Activated T-cell treated with anti-CD3 and anti-CD28 coated beads for 48 hours (primary cell): ENCODE data around the gene GOLGA6A.
"Not testable (repeated sequence)": the region's sequence is repeated elsewhere in the genome, so short reads cannot be mapped to it uniquely, and the experiment has no call there.

ENCODE experiments used
- DNase-seq: peaks from one replicate; pipeline ENCODE4 v3.0.0-alpha.2; 2020; ENCODE audit warnings: low read depth

Gene GOLGA6A

DNA sequence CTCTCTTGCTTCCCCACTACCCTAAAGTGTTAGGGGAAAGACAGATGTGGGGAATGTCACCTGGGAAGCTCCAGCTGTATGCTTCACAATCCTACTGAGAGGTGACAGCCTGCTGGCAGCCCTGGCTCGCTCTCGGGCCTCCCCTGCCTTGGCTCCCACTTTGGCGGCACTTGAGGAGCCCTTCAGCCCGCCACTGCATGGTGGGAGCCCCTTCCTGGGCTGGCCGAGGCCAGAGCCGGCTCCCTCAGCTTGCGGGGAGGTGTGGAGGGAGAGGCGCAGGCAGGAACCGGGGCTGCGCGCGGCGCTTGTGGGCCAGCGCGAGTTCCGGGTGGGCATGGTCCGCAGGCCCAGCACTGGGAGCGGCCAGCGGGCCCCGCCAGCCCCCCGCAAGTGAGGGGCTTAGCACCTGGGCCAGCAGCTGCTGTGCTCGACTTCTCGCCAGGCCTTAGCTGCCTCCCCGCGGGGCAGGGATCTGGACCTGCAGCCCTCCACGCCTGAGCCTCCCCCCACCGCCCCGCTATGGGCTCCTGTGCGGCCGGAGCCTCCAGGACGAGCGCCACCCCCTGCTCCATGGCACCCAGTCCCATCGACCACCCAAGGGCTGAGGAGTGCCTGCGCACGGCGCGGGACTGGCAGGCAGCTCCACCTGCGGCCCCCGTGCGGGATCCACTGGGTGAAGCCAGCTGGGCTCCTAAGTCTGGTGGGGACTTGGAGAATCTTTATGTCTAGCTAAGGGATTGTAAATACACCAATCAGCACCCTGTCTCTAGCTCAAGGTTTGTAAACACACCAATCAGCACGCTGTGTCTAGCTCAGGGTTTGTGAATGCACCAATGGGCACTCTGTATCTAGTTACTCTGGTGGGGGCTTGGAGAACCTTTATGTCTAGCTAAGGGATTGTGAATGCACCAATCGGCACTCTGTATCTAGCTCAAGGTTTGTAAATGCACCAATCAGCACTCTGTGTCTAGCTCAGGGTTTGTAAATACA, 29.8 kb downstream of the GOLGA6A start:
- DNase-seq = not testable (repeated sequence)

DNA sequence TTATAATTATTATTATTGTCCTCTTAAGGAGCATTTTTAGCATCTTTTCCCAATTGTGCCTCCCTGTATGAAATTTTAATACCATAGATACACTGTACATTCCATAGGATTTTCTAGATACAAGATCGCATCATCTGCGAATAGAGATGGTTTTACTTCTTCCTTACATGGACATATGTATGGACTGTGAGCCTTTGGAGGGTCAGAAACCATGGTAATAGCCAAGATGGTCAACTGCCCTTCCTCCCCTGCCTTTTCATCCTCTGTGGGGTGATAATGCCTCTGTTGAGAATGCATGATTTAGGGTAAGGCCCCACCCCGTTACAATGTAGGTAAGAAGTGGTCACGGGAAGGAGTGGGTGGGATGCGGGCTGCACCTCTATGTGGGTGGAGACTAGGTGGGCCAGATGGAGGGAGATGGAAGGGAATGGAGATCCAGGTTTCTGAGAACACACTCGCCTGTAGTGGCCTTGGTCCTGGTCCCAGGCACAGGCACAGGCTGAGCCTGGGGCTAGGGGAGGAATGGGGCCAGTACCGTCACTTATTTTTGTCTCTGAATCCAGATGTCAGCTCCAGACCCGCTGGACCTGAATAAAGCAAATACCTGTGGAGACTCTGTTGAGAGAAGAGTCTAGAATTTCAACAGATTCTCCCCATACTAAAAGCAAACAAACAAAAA, 31.7 kb downstream of the GOLGA6A start:
- no peak for DNase-seq

DNA sequence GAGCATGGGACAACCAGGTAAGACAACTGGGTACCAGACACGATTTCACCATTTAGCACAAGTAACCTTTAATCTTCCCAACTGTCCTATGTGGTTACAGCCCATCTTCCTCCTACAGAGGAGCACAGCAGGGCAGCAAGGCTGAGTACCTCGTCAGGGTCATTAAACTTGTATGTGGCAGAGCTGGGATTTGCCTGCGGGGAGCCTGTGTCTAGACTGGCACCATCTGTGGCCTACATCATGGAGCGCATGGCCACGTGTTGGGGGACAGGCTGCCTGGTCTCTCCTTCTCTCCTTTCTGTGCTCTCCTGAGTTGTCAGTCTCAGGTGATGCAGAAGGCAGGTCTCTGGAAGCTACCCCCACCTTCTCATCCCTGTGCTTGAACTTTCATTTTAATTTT, 32.2 kb downstream of the GOLGA6A start:
- no peak for DNase-seq

DNA sequence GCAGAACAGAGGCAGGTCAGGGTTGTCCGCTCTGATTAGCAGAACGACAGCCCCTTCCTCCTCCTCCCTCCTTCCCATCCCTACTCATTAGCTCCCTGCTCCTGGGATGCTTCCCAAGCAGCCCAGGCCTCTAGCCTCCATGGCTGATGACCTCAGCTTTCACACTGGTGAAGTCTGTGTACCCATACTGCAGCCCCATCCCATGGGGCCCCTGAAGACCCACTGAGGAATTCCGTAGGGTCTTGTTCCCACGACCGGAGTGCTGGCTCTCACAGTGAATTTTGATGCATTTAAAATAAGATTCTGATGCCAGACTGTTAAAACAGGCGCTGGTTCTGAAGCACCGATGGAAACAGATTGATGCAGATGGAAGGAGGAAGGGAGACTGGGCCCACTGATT, 36.1 kb downstream of the GOLGA6A start:
- no peak for DNase-seq

GRCh38 chr15:74045636-74046274, 36.6 kb downstream of the GOLGA6A start:
- no peak for DNase-seq

DNA sequence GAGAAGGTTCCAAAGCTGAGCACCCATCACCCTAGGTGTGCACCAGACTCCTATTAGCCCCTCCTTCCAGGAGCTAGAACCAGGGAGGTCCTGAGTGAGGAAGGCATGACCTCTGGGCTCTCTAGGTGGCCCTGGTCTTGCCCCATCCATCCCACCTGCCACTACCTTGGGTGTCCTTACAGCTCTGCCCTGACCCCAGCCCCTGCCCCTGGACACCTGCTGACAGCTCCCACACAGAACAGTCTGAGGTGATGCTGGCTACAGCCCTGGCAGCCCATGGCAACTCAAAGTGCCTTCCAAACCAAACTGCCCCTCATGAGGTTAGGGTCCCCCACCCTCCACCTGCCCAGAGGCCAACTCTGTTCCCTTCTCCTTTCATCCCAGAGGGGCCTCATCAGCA, 37.2 kb downstream of the GOLGA6A start:
- no peak for DNase-seq

DNA sequence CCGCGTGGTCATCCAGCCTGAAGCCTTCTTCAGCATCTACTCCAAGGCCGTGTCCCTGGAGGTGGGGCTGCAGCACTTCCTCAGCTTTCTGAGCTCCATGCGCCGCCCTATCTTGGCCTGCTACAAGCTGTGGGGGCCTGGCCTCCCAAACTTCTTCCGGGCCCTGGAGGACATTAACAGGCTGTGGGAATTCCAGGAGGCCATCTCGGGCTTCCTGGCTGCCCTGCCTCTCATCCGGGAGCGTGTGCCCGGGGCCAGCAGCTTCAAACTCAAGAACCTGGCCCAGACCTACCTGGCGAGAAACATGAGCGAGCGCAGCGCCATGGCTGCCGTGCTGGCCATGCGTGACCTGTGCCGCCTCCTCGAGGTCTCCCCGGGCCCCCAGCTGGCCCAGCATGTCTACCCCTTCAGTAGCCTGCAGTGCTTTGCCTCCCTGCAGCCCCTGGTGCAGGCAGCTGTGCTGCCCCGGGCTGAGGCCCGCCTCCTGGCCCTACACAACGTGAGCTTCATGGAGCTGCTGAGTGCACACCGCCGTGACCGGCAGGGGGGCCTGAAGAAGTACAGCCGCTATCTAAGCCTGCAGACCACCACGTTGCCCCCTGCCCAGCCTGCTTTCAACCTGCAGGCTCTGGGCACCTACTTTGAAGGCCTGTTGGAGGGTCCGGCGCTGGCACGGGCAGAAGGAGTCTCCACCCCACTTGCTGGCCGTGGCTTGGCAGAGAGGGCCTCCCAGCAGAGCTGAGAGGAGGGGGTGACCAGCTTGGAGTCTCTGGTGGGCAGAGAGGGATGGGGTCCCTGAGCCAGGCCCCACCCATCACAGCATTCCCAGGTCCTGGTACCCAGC, 37.9 kb downstream of the GOLGA6A start:
- no peak for DNase-seq

GRCh38 chr15:74043425-74044266, 38.7 kb downstream of the GOLGA6A start:
- DNase-seq = no peak

DNA sequence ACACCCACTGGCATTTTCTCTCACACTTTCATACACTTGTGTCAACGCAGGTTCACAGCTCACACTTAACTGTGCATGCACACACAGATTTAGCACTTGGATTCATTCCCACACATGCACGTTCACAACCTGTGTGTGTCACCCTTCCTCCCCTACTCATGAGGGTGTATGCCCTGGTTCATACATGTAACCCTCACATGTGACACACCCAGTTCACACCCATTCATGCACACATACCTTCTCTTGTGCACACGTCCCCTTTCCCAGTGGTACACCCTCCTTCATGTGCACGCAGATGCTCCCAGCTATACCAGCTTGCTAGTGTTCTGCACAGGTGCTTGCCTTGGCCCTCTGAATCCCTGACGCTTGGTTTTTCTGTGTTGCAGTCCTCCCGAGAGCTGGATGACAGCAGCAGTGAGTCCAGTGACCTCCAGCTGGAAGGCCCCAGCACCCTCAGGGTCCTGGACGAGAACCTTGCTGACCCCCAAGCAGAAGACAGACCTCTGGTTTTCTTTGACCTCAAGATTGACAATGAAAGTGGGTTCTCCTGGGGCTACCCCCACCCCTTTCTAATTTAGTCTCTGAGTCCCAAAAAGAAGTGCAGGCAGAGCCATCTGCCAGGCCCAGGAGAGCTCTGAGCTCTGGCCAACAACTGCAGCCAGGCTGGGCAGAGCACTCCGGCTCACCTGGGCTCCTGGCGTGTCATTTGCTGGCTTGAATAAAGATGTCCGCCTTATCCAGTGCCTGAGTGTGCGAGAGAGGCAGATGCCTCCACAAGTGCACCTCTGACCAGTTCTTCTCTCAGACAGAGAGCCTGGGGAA, 39.5 kb downstream of the GOLGA6A start:
- no peak for DNase-seq

DNA sequence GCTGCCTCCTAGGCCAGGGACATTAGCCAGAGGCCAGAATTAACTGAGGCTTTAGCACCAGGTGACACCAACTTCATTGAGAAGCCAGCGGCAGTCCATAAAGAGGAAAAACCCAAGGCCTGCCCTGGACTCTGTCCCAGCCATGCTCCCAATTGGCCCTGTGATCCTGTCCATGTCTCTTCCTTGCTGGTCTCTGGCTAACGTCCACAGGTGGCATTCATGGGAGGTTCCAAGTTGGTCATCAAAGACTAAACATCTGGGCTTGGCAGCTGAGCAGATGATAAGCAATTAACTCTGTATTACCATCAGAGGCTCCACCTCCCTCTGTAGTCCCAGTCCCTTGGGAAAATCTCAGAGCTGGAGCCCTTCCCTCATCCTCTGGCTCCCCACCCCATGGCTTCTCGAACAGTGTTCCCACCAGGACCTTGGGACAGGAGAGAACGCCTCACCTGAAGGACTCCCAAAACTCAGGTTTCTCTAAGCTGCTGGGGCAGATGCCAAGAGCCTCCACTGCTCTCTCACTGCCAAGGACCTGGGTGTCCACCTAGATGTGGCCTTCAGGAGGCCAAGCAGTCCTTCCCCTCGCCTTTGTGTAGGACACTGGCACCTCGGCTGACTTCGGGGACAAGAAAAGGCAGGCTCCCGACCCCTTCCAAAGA, 40.4 kb downstream of the GOLGA6A start:
- no peak for DNase-seq

- no peak for DNase-seq
Observed at GRCh38 chr15:74041311-74041756, 41.0 kb downstream of the GOLGA6A start.

- DNase-seq = no peak
Observed at GRCh38 chr15:74040109-74040850, 42.1 kb downstream of the GOLGA6A start.

- DNase-seq = no peak
Observed at GRCh38 chr15:74039656-74040010, 42.7 kb downstream of the GOLGA6A start.

GRCh38 chr15:74038707-74039655, 43.4 kb downstream of the GOLGA6A start:
- DNase-seq = no peak

DNA sequence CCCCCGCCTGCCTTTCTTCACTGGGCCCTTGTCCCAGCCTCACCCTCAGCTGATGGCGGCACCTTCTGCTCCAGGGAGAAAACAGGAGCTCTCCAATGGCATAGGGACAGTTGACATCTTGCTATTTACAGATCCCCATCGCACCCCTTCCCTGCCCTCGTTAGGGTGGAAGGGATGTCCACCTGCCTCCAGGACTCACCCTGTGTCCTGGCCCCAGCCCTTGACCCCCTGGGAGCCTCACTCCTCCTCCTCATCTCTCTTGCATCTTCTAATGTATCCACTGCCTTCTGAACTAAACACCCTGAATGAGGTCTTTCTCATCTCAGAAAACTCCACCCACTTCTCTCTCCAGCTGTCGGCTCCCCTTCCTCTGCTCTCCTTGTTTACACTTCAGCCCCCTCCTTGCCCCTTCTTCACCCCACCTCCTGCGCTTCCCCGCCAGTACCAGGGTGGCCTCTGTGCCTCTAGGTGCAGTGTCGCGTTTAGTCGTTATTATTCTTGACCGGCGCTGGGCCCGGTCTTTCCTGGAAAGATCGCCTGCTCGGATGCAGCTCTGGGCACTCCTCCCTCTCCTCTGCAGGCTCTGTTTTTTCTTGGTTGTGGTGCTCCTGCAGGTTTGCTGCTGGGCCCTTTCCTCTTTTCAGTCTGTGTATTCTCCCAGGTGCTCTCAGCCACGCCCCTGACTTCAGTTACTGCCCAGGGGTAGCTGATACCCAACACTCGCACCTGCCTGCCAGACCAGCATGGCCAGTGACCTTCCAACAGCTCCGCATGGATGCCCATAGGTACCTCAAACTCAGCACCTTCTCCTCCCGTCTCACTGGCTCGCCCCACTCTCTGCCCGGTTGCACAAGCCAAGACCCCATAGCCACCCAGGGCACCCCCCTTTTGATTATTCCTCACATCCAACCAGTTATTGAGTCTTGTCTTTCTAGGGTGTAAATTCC, 44.9 kb downstream of the GOLGA6A start:
- no peak for DNase-seq
